ENCODE data around the gene PPIE.
A peak's percentile ranks its signal among the peaks of the same experiment; 100 is the strongest.
"Not testable (repeated sequence)": the region's sequence is repeated elsewhere in the genome, so short reads cannot be mapped to it uniquely, and the experiment has no call there.

PPIE gene

DNA sequence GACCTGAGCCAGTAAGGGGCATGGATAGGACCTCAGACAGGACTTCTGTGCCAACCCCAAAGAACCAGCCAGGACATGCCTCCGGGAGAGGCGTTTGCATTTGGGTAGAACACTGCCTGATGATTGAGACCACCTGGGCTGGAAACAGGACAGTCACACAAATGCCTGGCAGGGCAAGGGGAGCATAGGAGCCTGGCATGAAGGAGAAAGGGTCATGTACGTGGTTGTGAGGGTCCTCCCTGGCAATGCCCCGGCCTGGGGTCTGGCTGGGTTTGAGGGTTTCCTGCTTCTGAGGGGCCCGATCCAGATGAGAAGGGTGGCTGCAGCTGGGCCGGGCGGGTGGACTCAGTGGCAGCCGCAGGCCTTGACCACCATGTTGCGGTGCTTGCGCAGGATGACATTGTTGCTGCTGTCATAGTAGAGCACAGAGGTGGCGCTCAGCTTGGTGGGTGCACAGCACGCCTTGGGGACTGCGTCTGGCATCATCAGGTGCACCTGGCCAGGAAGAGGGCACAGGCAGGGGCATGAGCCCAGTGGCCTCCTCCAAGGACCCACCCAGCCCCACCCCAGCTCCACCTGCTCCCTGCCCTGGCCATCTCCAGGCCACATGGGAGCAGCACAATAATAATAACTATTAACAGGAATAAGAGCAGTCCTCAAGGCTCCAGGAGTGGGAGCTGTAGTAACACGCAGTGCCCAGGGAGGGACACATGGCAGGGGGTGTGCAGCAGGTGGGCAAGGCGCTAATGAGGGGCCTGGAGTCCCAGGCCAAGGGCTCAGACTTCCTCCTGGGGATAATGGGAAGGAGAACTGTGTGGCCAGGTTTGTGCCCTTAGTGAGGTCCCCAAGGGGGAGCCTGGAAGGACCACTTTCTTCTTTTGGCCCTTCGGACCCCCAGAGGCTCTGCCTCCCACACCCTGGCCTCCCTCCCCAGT lies 21.7 kb downstream of the PPIE start:
- no peak for DNase-seq (ENCODE audit: low spot score)
- no peak for TF ChIP-seq CTCF (IDR thresholded peaks at IDR 0.05; ENCODE audit: poor library complexity, severe bottlenecking)
- no peak overlapping the region for H3K27ac ChIP-seq (ENCODE audit: poor library complexity, severe bottlenecking)
- no peak overlapping the region for H3K4me3 ChIP-seq (ENCODE audit: severe bottlenecking)
- ATAC-seq (ENCODE audit: low read depth) = no peak
- H3K27me3 ChIP-seq (ENCODE audit: insufficient read depth, poor library complexity, severe bottlenecking) = no peaks in the 10 kb centered on the region
- H3K4me1 ChIP-seq (ENCODE audit: insufficient read depth, poor library complexity, severe bottlenecking) = no peaks in the 10 kb centered on the region
- H3K36me3 ChIP-seq (ENCODE audit: low read depth) = peaks cover 13% of the 10 kb centered on the region
- no peaks in the 10 kb centered on the region for H3K9me3 ChIP-seq (ENCODE audit: severe bottlenecking)

DNA sequence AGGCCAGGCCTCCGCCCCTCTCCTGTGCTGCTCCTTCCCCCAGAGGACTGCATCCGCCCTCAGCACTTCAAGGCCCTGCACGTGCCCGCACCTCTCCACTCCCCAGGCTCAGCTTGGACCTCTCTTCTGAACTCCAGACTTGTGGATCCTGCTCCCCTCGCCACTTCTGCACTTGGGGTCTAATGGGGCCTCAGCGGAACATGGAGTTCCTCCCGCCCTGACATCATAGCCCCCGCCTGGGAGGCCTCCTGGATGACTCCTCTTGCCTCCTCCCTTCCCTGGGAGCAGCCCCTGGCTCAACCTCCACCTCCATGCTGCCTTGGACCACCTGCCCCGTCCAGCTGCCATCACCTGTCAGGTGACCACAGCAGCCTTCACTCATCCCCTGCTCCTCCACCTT lies 22.3 kb downstream of the PPIE start:
- H3K4me1 ChIP-seq (ENCODE audit: insufficient read depth, poor library complexity, severe bottlenecking) = no peaks in the 10 kb centered on the region

DNA sequence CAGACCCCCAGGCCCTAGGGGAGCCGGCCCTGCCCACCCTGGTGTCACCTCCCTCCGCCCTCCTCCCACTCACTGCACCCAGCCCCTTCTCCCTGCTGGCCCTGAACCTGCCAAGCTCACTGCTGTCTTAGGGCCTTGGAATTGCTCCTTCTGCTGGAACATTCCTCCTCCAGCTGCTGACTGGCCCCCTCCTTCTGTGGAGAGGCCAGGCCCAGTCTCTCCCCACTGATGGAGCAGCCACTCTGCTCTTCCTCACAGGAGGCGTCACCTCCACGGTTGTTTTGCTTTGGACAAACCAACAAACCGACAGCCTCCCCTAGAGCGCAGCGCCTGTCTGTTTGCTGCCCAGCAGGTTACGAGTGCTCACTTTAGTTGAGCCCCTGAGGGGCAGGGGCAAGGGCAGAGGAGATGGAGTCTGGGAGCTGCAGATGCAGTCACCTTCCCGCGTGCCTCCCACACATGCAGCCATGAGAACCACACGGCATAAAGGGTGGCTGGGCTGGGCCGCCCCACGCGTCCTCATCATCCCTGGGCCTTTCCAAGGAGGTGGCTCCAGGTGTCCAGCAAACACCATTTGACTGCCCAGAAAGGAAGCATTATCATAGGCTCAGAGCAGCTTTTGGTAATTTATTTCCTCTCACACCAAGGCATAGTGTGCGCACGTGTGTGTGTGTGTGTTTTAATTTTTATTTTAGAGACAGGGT lies 23.0 kb downstream of the PPIE start:
- H3K4me1 ChIP-seq (ENCODE audit: insufficient read depth, poor library complexity, severe bottlenecking) = no peaks in the 10 kb centered on the region
- ATAC-seq (ENCODE audit: low read depth) (0 out of 3 replicates have a peak, but pooled peaks have one; percentile 5), DNase-seq (ENCODE audit: low spot score) (no peak)
- TF ChIP-seq CTCF (IDR thresholded peaks at IDR 0.05; ENCODE audit: poor library complexity, severe bottlenecking) = no peak
- H3K27ac ChIP-seq (ENCODE audit: poor library complexity, severe bottlenecking) = no peak overlapping the region
- no peaks in the 10 kb centered on the region for H3K27me3 ChIP-seq (ENCODE audit: insufficient read depth, poor library complexity, severe bottlenecking)
- no peak overlapping the region for H3K4me3 ChIP-seq (ENCODE audit: severe bottlenecking)
- peaks cover 4% of the 10 kb centered on the region for H3K36me3 ChIP-seq (ENCODE audit: low read depth)
- H3K9me3 ChIP-seq (ENCODE audit: severe bottlenecking) = no peaks in the 10 kb centered on the region

More for the DNA sequence above, 22.3 kb downstream of the PPIE start:
- H3K4me3 ChIP-seq (ENCODE audit: severe bottlenecking) = no peak overlapping the region
- H3K27me3 ChIP-seq (ENCODE audit: insufficient read depth, poor library complexity, severe bottlenecking) = no peaks in the 10 kb centered on the region
- no peak overlapping the region for H3K27ac ChIP-seq (ENCODE audit: poor library complexity, severe bottlenecking)
- TF ChIP-seq CTCF (IDR thresholded peaks at IDR 0.05; ENCODE audit: poor library complexity, severe bottlenecking) = no peak
- ATAC-seq (ENCODE audit: low read depth) (no peak), DNase-seq (ENCODE audit: low spot score) (no peak)
- H3K36me3 ChIP-seq (ENCODE audit: low read depth) = peaks cover 9% of the 10 kb centered on the region
- H3K9me3 ChIP-seq (ENCODE audit: severe bottlenecking) = no peaks in the 10 kb centered on the region

DNA sequence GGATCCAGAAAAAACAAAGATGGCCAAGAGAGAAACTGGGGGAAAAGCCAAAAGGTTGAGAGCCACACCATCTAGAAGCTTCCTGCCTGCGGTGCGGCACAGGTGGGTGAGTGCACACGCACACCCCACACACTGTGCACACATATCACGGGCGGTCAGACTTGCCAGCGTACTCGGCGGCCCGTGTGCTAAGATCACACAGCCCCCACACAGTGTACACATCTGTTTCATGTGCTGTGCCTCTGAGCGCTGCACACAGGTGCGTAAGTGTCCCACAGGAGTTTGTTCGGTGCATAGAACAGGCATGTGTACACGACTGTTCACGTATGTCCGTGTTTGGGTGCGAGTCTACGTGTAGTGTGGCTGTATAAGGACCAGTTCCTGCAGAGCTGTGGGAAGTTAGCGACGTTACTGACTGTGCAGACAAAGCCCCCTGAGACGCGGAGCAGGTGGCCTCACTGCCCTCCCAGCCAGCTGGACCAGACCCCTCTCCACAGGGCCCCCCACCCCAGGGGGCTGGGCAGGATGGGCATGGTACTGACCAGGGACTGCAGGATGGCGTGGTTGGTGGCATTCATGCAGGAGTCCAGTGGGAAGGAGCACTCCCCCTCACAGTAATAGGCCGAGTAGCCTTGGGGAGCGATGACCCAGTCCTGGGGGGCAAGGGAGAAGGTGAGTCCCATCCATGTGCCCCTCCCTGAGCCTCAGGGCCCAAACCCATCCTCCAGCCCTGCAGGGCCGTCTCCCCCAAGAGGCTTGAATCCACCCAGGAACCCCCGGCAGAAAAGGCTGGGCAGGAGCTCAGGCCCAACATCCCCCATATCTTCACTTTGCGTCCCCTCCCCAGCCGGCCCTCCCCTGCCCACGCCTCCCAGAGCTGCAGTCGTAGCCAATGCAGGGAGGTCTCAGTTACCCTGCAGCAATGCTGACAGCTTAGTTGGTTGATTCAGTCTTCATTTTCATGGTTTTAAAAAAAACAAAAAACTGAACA lies 24.2 kb downstream of the PPIE start:
- ATAC-seq (ENCODE audit: low read depth) (no peak), DNase-seq (ENCODE audit: low spot score) (no peak)
- H3K27ac ChIP-seq (ENCODE audit: poor library complexity, severe bottlenecking) = no peak overlapping the region
- H3K36me3 ChIP-seq (ENCODE audit: low read depth) = no peaks in the 10 kb centered on the region; the same call in 1 of the 2 replicates
- no peaks in the 10 kb centered on the region for H3K4me1 ChIP-seq (ENCODE audit: insufficient read depth, poor library complexity, severe bottlenecking)
- no peak for TF ChIP-seq CTCF (IDR thresholded peaks at IDR 0.05; ENCODE audit: poor library complexity, severe bottlenecking)
- H3K27me3 ChIP-seq (ENCODE audit: insufficient read depth, poor library complexity, severe bottlenecking) = no peaks in the 10 kb centered on the region
- H3K4me3 ChIP-seq (ENCODE audit: severe bottlenecking) = no peak overlapping the region
- no peaks in the 10 kb centered on the region for H3K9me3 ChIP-seq (ENCODE audit: severe bottlenecking)

DNA sequence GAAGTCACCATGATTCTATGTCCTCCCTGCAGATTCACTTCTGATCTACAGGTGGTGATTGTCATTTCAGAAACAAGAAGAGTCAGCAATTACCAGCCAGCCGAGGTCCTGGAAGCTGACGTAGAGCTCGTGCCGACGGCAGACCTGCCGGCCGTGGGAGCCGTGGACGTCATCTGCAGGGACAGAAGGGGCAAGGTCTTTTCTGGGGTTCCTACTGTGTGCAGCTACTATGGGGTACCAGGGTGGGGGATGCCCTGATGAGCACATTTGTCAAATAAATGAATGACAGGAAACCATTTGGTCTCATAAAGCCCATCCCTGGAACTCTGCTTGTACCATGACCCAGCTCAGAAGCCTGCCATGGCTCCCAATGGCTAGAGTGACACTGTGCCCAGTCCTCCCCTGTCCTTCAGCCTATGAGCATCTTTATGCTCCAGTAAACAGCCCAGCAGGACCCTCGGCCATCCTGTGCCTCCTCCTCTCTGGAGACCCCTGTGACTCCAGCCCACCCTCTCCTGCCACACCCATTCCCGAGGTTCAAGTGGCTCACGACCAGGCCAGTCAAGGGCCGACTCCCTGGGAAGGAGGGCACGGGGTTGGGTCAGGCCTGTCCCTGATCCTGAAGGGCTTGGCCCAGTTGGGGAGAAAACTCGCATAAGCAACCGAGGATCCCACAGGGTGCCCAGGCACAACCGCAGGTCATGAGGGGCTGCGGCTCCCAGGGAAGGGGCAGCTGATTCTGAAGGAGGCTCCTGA lies 25.1 kb downstream of the PPIE start:
- not testable (repeated sequence) for H3K9me3 ChIP-seq (ENCODE audit: severe bottlenecking); DNase-seq (ENCODE audit: low spot score); H3K4me1 ChIP-seq (ENCODE audit: insufficient read depth, poor library complexity, severe bottlenecking); ATAC-seq (ENCODE audit: low read depth); H3K27me3 ChIP-seq (ENCODE audit: insufficient read depth, poor library complexity, severe bottlenecking); H3K4me3 ChIP-seq (ENCODE audit: severe bottlenecking); H3K27ac ChIP-seq (ENCODE audit: poor library complexity, severe bottlenecking); H3K36me3 ChIP-seq (ENCODE audit: low read depth)

- ATAC-seq (ENCODE audit: low read depth); H3K4me1 ChIP-seq (ENCODE audit: insufficient read depth, poor library complexity, severe bottlenecking); H3K36me3 ChIP-seq (ENCODE audit: low read depth); H3K4me3 ChIP-seq (ENCODE audit: severe bottlenecking); H3K27ac ChIP-seq (ENCODE audit: poor library complexity, severe bottlenecking); DNase-seq (ENCODE audit: low spot score); H3K27me3 ChIP-seq (ENCODE audit: insufficient read depth, poor library complexity, severe bottlenecking); H3K9me3 ChIP-seq (ENCODE audit: severe bottlenecking): not testable (repeated sequence)
Measured at GRCh38 chr1:39764512-39764911, 25.8 kb downstream of the PPIE start.
